H4 (cell line): ENCODE results near the gene HEG1. TPM values are rescaled to one million over a fixed set of nuclear protein-coding genes. Genes with fewer than 3 reads are reported as not detected.
"Not testable (repeated sequence)": the region's sequence is repeated elsewhere in the genome, so short reads cannot be mapped to it uniquely, and the experiment has no call there.

Source experiments
- DNase-seq: peaks from one replicate; pipeline ENCODE4 v3.0.0-alpha.2; 2015; ENCODE audit warnings: low spot score
- total RNA-seq: library from RNA; depleted of rRNA; stranded (reverse); fragments of >200 nt; shearing (Covaris generic); gene quantifications from 2 replicates; pipeline ENCODE4 v1.2.3, GENCODE V29; 2014

Gene HEG1
- total RNA-seq, 1 experiment from 2014 or later: 57.7 TPM

- DNase-seq: peak; percentile 86
These were observed 69.3 kb downstream of the HEG1 start for GRCh38 chr3:124986192-124987143.

GRCh38 chr3:124985349-124985748 is 70.4 kb downstream of the HEG1 start:
- DNase-seq: peak; percentile 77

GRCh38 chr3:124984754-124985153 is 71.0 kb downstream of the HEG1 start:
- DNase-seq: no peak

- DNase-seq: no peak
These were observed 72.9 kb downstream of the HEG1 start for GRCh38 chr3:124982855-124983254.

GRCh38 chr3:124981472-124981871 is 74.3 kb downstream of the HEG1 start:
- no peak for DNase-seq

- DNase-seq: no peak
These were observed 77.2 kb downstream of the HEG1 start for GRCh38 chr3:124978627-124979026.

GRCh38 chr3:124976383-124976782 is 79.4 kb downstream of the HEG1 start:
- DNase-seq: no peak

- DNase-seq: no peak
These were observed 81.1 kb downstream of the HEG1 start for GRCh38 chr3:124974691-124975090.

- DNase-seq: no peak
These were observed 82.5 kb downstream of the HEG1 start for GRCh38 chr3:124973290-124973689.

GRCh38 chr3:124972457-124972856 is 83.3 kb downstream of the HEG1 start:
- DNase-seq: no peak

- DNase-seq: no peak
These were observed 85.7 kb downstream of the HEG1 start for GRCh38 chr3:124969963-124970722.

- no peak for DNase-seq
These were observed 86.6 kb downstream of the HEG1 start for GRCh38 chr3:124969190-124969589.

GRCh38 chr3:124967964-124968363 is 87.8 kb downstream of the HEG1 start:
- no peak for DNase-seq

- no peak for DNase-seq
These were observed 89.0 kb downstream of the HEG1 start for GRCh38 chr3:124966521-124967445.

- no peak for DNase-seq
These were observed 90.4 kb downstream of the HEG1 start for GRCh38 chr3:124965413-124965812.

GRCh38 chr3:124964387-124964786 is 91.4 kb downstream of the HEG1 start:
- DNase-seq: no peak

GRCh38 chr3:124963755-124964154 is 92.0 kb downstream of the HEG1 start:
- no peak for DNase-seq

- DNase-seq: no peak
These were observed 93.3 kb downstream of the HEG1 start for GRCh38 chr3:124962403-124962940.

- no peak for DNase-seq
These were observed 95.1 kb downstream of the HEG1 start for GRCh38 chr3:124960698-124961097.

GRCh38 chr3:124960105-124960504 is 95.7 kb downstream of the HEG1 start:
- no peak for DNase-seq

- not testable (repeated sequence) for DNase-seq
These were observed 97.8 kb downstream of the HEG1 start for GRCh38 chr3:124957951-124958350.
